A549 treated with AZD9567 at 1 μM for 4 hours (cell line): Measurements from ENCODE around the gene COL4A5. TPM values are rescaled to one million over a fixed set of nuclear protein-coding genes. Genes with fewer than 3 reads are reported as not detected.

ENCODE experiments used
- total RNA-seq: library from RNA; stranded (reverse); fragments of 200-300 nt; extraction: Qiagen RNA extraction; gene quantifications from 5 replicates; pipeline ENCODE4 v1.2.3, GENCODE V29; 2022; ENCODE audit not compliant: insufficient read depth

Gene COL4A5
- total RNA-seq: 9.5 to 13.0 TPM (median 12.7 TPM) in 5 replicates

DNA sequence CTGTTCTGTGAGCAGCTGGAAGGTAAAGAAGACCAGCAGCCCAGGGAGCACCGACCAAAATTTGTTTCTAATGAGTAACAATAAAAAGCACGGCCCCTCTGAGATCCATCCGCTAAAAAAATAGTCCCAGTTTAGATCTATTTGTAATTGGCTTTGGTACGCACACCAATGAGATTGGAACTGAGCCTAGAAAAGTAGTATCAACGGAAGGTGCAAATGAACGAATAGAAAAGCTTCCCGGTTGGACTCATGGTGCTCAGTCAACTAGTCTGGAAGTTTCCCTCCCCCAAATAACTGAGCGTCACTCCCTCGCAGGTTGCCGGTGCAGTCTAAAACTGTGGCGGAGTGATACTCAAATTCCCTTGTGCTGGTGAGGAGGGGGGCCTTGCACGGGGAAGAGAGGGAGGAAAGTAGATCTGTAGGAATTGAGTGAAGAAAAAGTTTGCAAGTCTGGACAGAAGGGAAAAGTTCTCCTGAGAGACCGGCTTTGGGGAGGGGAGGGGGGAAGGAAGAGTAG, at the start of gene COL4A5:
Gene COL4A5, plus strand, starts transcription at position 413 of the 517 bp plus-strand sequence. CDS start 288 bp downstream, outside the sequence.

DNA sequence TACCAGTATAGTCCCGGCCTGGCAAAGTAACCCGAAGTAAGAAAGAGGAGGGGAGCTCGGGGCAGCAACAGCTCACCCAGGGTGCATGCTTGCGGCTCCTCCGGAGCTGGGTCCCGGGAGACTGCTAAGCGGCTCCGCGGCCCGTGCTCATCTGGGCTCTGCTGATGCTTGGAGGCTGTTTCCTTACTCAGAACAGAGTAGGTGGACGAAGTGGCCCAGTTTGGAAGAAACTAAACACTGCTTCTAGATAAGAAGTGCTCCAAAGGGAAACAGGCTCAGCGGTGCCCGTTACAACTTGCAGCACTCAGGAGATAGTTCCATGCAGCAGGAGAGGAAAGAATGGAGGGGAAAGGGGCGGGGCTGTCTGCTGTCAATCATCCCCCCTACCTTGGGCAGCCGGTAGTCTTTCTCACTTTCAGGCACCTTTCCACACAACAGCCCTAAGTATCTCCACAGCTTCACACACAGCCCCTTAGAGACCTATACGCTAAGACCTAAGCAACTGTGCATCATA, 1.5 kb upstream of the COL4A5 start, which contains the start of gene COL4A6:
Gene COL4A6, minus strand, starts transcription at position 313 of the 514 bp plus-strand sequence. Its CDS starts 226 bp downstream, at position 87.

DNA sequence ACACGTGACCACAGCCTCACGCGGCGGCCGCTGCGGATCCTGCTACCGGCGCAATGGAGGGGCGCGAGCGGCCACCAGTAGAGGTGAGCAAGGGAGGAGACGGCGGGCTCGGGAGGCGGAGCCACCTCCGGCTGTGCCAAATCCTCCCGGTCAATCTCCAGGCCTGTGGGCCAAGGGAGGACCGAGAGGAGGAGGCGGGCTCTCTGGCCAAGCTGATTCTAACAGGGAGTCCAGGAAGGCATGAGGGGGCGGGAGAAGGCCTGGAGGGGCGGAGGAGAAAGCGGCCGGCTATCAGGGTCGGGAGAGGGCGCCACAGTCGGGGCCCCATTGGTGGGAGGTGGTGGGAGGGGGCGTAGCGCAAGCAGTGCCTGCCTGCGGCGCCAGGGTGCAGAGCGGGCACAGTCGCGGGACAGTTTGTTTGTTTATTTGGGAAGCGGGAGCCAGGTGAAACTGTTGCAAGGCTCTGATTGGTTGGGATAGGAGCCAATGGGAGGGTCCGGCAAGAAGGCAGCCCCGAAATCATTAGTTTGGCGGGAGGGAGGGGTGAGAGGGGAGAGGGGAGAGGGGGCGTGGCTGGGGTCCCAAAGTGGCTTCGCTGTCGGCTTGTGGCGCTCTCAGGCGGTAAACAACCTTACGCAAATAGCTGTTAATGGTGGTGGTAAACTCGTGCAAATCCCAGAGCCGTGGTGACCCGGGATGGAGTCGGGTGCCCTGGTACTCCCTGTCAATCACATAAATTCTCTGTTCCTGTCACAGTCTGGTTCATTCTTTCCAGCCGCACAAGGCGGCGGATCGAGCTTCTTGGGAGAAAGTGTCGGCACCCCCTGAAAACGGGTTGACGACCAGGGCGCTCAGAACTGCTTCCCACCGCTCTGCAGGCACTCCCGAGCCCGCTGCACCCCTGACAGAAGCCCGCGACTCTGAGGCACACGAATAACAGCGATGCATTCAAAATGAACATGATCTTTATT, 297.2 kb downstream of the COL4A5 start, which contains the start of gene IRS4:
Gene IRS4, minus strand, starts transcription at position 55 of the 971 bp plus-strand sequence.

Other genes with a start within 250 kb of the COL4A5 start
- gene COL4A6, start 1.4 kb upstream of the COL4A5 start, total RNA-seq: 12.1 to 15.2 TPM (median 14.7 TPM) in 5 replicates